Esophagus muscularis mucosa (tissue), 4 donors: Measurements from ENCODE around the gene CHST9.

Source experiments
- CTCF ChIP-seq, 3 experiments: fragments of 200-600 bp in 2 of 3; fragments of 450-650 bp in 1 of 3; sonication (generic) in 2 of 3; IDR thresholded peaks; one replicate each; pipeline ENCODE4 v1.5.1; 2017 to 2019; ENCODE audit warnings: antibody characterized with exemption in 3 of 3, mild to moderate bottlenecking in 2 of 3, moderate library complexity in 1 of 3
- EP300 ChIP-seq: sonication (generic); formaldehyde crosslinking; IDR thresholded peaks from one replicate; pipeline ENCODE4 v1.6.1; 2017; ENCODE audit warnings: antibody characterized with exemption
- POLR2A ChIP-seq: fragments of 450-650 bp; IDR thresholded peaks from one replicate; pipeline ENCODE4 v1.6.1; 2017; ENCODE audit warnings: antibody characterized with exemption, moderate library complexity, mild to moderate bottlenecking, low read depth
- POLR2AphosphoS5 ChIP-seq, 2 donors: sonication (generic); formaldehyde crosslinking; IDR thresholded peaks; one replicate each; pipeline ENCODE4 v1.6.1; 2017; ENCODE audit warnings: antibody characterized with exemption in 2 of 2

GRCh38 chr18:26981360-26982082, 203.6 kb downstream of the CHST9 start:
- no peak for TF ChIP-seq POLR2A
- no peak for TF ChIP-seq CTCF (IDR thresholded peaks at IDR 0.05)
- no peak for TF ChIP-seq POLR2AphosphoS5 (IDR thresholded peaks at IDR 0.05)
- TF ChIP-seq EP300 = no peak
